IMR-90 (cell line): Measurements from ENCODE around the gene FBXW8. TPM values are rescaled to one million over a fixed set of nuclear protein-coding genes. Genes with fewer than 3 reads are reported as not detected.

Experiments used
- ATAC-seq: fragments of 200-7000 bp; cut with Tn5 transposase; 2 replicates; pipeline ENCODE4 v1.9.1; 2020; ENCODE audit warnings: low read depth, mild to moderate bottlenecking, moderate library complexity
- BruUV-seq: library from RNA; stranded (reverse); fragments of 400-500 nt; replicated peaks from 2 replicates; lab custom pipeline; 2021; lab: Mats Ljungman, UMichigan
- CTCF ChIA-PET: fragments of 300-600 bp; formaldehyde crosslinking; extraction: SDS; loops from one replicate; lab custom pipeline; 2021; ENCODE audit warnings: antibody characterized with exemption; lab: Yijun Ruan, JAX
- POLR2A ChIA-PET: fragments of 300-600 bp; sonication (Branson Sonifier 250); formaldehyde crosslinking; loops from one replicate; lab custom pipeline; 2022; ENCODE audit warnings: antibody characterized with exemption; ENCODE audit not compliant: unreplicated experiment; lab: Charles Lee
- DNase-seq: peaks from one replicate; pipeline ENCODE4 v3.0.0; 2013
- H2AFZ ChIP-seq: replicated peaks from 2 replicates; pipeline ENCODE3; 2013; ENCODE audit warnings: low read length, mild to moderate bottlenecking; ENCODE audit not compliant: poor library complexity
- H2AK5ac ChIP-seq: 2 replicates; pipeline ENCODE4 v1.6.1; 2013; ENCODE audit warnings: low read depth, low read length, inconsistent platforms
- H2AK9ac ChIP-seq: replicated peaks from 2 replicates; pipeline ENCODE3; 2013; ENCODE audit warnings: mild to moderate bottlenecking, low read depth, low read length, moderate library complexity; ENCODE audit not compliant: poor library complexity
- H2BK120ac ChIP-seq: 2 replicates; pipeline ENCODE4 v1.6.1; 2013; ENCODE audit warnings: low read depth, low read length, inconsistent platforms
- H2BK15ac ChIP-seq: 3 replicates; pipeline ENCODE4 v1.6.1; 2013; ENCODE audit warnings: low read depth, low read length, inconsistent platforms
- H2BK20ac ChIP-seq: 2 replicates; pipeline ENCODE4 v1.6.1; 2013; ENCODE audit warnings: low read depth, mild to moderate bottlenecking, inconsistent platforms, low read length, moderate library complexity
- H2BK5ac ChIP-seq: 2 replicates; pipeline ENCODE4 v1.6.1; 2013; ENCODE audit warnings: mild to moderate bottlenecking, low read depth, low read length, inconsistent platforms; ENCODE audit not compliant: poor library complexity, severe bottlenecking
- H3K14ac ChIP-seq: replicated peaks from 2 replicates; pipeline ENCODE4 v1.6.1; 2013; ENCODE audit warnings: low read depth, low read length, inconsistent platforms
- H3K18ac ChIP-seq: 2 replicates; pipeline ENCODE4 v1.6.1; 2013; ENCODE audit warnings: low read depth, low read length, control low read depth
- H3K23ac ChIP-seq: 2 replicates; pipeline ENCODE4 v1.6.1; 2013; ENCODE audit warnings: low read depth, low read length, inconsistent platforms
- H3K27ac ChIP-seq: 2 replicates; pipeline ENCODE4 v1.5.1; 2013; ENCODE audit warnings: mild to moderate bottlenecking, control low read depth, low read length; ENCODE audit not compliant: insufficient read depth
- H3K27me3 ChIP-seq: 2 replicates; pipeline ENCODE4 v1.6.1; 2013; ENCODE audit warnings: low read length; ENCODE audit not compliant: control insufficient read depth, insufficient read depth
- H3K36me3 ChIP-seq: 2 replicates; pipeline ENCODE4 v1.6.1; 2013; ENCODE audit warnings: low read length, mixed read lengths; ENCODE audit not compliant: control insufficient read depth, insufficient read depth
- H3K4ac ChIP-seq: 2 replicates; pipeline ENCODE4 v1.6.1; 2013; ENCODE audit warnings: low read depth, low read length, inconsistent platforms
- H3K4me1 ChIP-seq: 2 replicates; pipeline ENCODE4 v1.6.1; 2013; ENCODE audit warnings: low read length, mixed read lengths; ENCODE audit not compliant: control insufficient read depth, insufficient read depth
- H3K4me2 ChIP-seq: 2 replicates; pipeline ENCODE4 v1.6.1; 2013; ENCODE audit warnings: low read depth, mild to moderate bottlenecking, control low read depth, low read length, moderate library complexity
- H3K4me3 ChIP-seq: 2 replicates; pipeline ENCODE4 v1.5.1; 2013; ENCODE audit warnings: low read depth, mild to moderate bottlenecking, control low read depth, low read length, moderate library complexity; ENCODE audit not compliant: insufficient read depth
- H3K56ac ChIP-seq: 2 replicates; pipeline ENCODE4 v1.6.1; 2013; ENCODE audit warnings: low read length, inconsistent platforms; ENCODE audit not compliant: insufficient read depth; ENCODE audit errors: extremely low read depth
- H3K79me1 ChIP-seq, 2 experiments: 2 replicates each; pipeline ENCODE4 v1.6.1; 2013; ENCODE audit warnings: low read length in 2 of 2, inconsistent platforms in 1 of 2, low read depth in 1 of 2
- H3K9ac ChIP-seq: 2 replicates; pipeline ENCODE4 v1.6.1; 2013; ENCODE audit warnings: low read depth, low read length, control low read depth
- H3K9me1 ChIP-seq: 2 replicates; pipeline ENCODE4 v1.6.1; 2013; ENCODE audit warnings: low read length, inconsistent platforms; ENCODE audit not compliant: insufficient read depth
- H3K9me3 ChIP-seq: 2 replicates; pipeline ENCODE4 v1.6.1; 2013; ENCODE audit warnings: low read length; ENCODE audit not compliant: control insufficient read depth, insufficient read depth
- H4K20me1 ChIP-seq: 2 replicates; pipeline ENCODE4 v1.6.1; 2013; ENCODE audit warnings: low read length, inconsistent platforms; ENCODE audit not compliant: insufficient read depth
- H4K5ac ChIP-seq: 2 replicates; pipeline ENCODE4 v1.6.1; 2013; ENCODE audit warnings: mild to moderate bottlenecking, low read depth, low read length, control low read depth
- H4K8ac ChIP-seq, 2 experiments: 2 replicates each; pipeline ENCODE4 v1.6.1; 2013; ENCODE audit warnings: low read depth in 2 of 2, low read length in 2 of 2, control low read depth in 1 of 2, inconsistent platforms in 1 of 2
- H4K91ac ChIP-seq: 2 replicates; pipeline ENCODE4 v1.6.1; 2013; ENCODE audit warnings: low read depth, low read length, inconsistent platforms; ENCODE audit not compliant: insufficient read depth
- CHD1 ChIP-seq: IDR thresholded peaks from 2 replicates; pipeline ENCODE4 v1.6.1; 2012; ENCODE audit warnings: low read depth, low read length, improper control_type of control experiment
- WGBS, 2 experiments: methylation state at CpG; one replicate each; pipeline versions ENCODE4 v1.1.5 to v1.1.7; 2013; ENCODE audit warnings: missing lambda C conversion rate in 2 of 2; ENCODE audit not compliant: insufficient read length in 1 of 2; ENCODE audit errors: extremely low coverage in 2 of 2; 5-methylcytosine and 5-hydroxymethylcytosine counted together
- dilution Hi-C: fragments of 300-500 bp; cut with HindIII; formaldehyde crosslinking; loops from one replicate; pipeline ENCODE4 v1.14.3; 2018; ENCODE audit warnings: low sequenced_read_pairs; ENCODE audit not compliant: unreplicated experiment
- in situ Hi-C: fragments of 300-500 bp; cut with MboI; formaldehyde crosslinking; loops from 3 replicates; pipeline ENCODE4 v1.14.3; 2019; ENCODE audit warnings: low sequenced_read_pairs, inconsistent platforms, mixed read lengths
- intact Hi-C: fragments of 100-400 bp; cut with micrococcal nuclease; formaldehyde crosslinking; loops from 2 replicates; pipeline ENCODE4 v1.10.0; 2022
- polyA plus RNA-seq, 3 experiments: library from polyadenylated mRNA; depleted of rRNA; stranded (reverse); fragments of >200 nt; gene quantifications; 2 replicates each; pipeline ENCODE4 v1.2.3, GENCODE V29; 2012; ENCODE audit warnings: low replicate concordance in 1 of 3
- total RNA-seq: library from RNA; depleted of rRNA; stranded (reverse); fragments of >200 nt; gene quantifications from 2 replicates; pipeline ENCODE4 v1.2.3, GENCODE V29; 2012
- TF ChIP-seq, protein P1 (sequence below): fragments of 150-350 bp; IDR thresholded peaks from 2 replicates; pipeline ENCODE4 v1.6.1; 2017; ENCODE audit warnings: mild to moderate bottlenecking, antibody characterized with exemption, low read length, low read depth
- TF ChIP-seq, protein P2 (sequence below): fragments of 150-350 bp; IDR thresholded peaks from 2 replicates; pipeline ENCODE4 v1.6.1; 2016; ENCODE audit warnings: low read depth, mild to moderate bottlenecking, low read length, moderate library complexity, borderline replicate concordance

FBXW8 gene
- total and polyA plus RNA-seq, 2 of the 4 experiments (the other 2 are of a cell fraction) = 20.3 to 25.8 TPM

DNA sequence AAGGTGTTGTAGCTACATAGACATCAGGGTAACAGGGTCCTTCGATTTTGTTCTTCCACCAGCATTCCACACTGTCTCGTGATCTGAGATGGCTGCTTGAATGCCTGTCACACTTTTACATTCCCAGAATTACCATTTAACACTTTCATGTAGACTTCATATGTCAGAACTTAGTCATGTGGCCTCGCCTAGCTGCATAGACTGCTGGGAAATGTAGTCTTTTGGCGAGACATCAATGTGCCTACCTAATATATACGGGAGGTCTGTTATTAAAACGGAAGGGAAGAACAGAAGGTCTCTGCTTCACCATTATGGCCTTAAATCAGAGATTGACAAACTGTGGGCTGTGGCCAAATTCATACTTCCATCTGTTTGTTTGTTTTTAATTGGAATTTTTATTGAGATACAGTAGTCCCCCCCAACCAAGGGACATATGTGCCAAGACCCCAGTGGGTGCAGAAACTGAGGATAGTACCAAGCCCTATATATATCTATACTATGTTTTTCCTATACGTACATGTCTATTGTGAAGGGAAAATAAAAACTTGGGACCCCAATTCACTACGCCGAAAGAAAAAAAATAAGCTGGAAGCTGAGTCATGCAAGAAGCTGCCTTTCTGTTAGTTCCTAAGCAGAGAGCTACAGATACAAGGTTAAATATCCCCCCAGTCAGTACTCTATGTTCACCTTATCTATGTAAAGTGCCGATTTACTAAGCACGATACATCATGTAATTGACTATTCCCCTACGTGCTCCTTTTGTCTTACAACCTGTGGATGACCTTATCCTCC is 18.2 kb upstream of the FBXW8 start:
- no peak overlapping the region for H2BK5ac ChIP-seq
- H3K4me2 ChIP-seq = no peak overlapping the region
- H4K5ac ChIP-seq = no peak overlapping the region
- H2AFZ ChIP-seq = no peak overlapping the region
- POLR2A ChIA-PET = no interaction called here
- in situ Hi-C loops = no loop called here
- CTCF ChIA-PET = no interaction called here
- H3K14ac ChIP-seq = no peak overlapping the region
- WGBS, 2 experiments = 84% methylated on average over 3 of the region's 12 CpGs; no CpG with 5 or more reads in 1 of the 2 experiments
- H2AK9ac ChIP-seq = no peak overlapping the region
- H3K79me1 ChIP-seq = no peaks in the 10 kb centered on the region
- H3K36me3 ChIP-seq = no peaks in the 10 kb centered on the region
- no peak for ATAC-seq
- DNase-seq = no peak
- H2BK15ac ChIP-seq = no peak overlapping the region
- H3K4ac ChIP-seq = no peak overlapping the region
- intact Hi-C loops = no loop called here
- no peak overlapping the region for H3K18ac ChIP-seq
- H3K4me3 ChIP-seq = no peak overlapping the region
- H3K27ac ChIP-seq = no peak overlapping the region
- no peak overlapping the region for H3K23ac ChIP-seq
- no peak overlapping the region for H2BK120ac ChIP-seq
- H2BK20ac ChIP-seq = no peak overlapping the region
- TF ChIP-seq, protein P1, sequence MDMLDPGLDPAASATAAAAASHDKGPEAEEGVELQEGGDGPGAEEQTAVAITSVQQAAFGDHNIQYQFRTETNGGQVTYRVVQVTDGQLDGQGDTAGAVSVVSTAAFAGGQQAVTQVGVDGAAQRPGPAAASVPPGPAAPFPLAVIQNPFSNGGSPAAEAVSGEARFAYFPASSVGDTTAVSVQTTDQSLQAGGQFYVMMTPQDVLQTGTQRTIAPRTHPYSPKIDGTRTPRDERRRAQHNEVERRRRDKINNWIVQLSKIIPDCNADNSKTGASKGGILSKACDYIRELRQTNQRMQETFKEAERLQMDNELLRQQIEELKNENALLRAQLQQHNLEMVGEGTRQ = peak; percentile 62; the same call in 1 of the 2 replicates
- no peak for TF ChIP-seq CHD1
- TF ChIP-seq, protein P2, sequence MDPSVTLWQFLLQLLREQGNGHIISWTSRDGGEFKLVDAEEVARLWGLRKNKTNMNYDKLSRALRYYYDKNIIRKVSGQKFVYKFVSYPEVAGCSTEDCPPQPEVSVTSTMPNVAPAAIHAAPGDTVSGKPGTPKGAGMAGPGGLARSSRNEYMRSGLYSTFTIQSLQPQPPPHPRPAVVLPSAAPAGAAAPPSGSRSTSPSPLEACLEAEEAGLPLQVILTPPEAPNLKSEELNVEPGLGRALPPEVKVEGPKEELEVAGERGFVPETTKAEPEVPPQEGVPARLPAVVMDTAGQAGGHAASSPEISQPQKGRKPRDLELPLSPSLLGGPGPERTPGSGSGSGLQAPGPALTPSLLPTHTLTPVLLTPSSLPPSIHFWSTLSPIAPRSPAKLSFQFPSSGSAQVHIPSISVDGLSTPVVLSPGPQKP = no peak
- no TSS peak for BruUV-seq
- peaks cover 2% of the 10 kb centered on the region; the same call in 1 of the 2 replicates for H3K9me3 ChIP-seq
- H4K91ac ChIP-seq = no peak overlapping the region
- no peak overlapping the region for H4K8ac ChIP-seq
- no peaks in the 10 kb centered on the region for H3K9me1 ChIP-seq
- H4K20me1 ChIP-seq = no peaks in the 10 kb centered on the region
- no peaks in the 10 kb centered on the region for H3K4me1 ChIP-seq
- no peak overlapping the region for H2AK5ac ChIP-seq
- dilution Hi-C loops = no loop called here
- H3K27me3 ChIP-seq = peaks cover 12% of the 10 kb centered on the region
- H3K9ac ChIP-seq = no peak overlapping the region
- no peak overlapping the region for H3K56ac ChIP-seq
